ENCODE data around the gene YPEL1. TPM values are rescaled to one million over a fixed set of nuclear protein-coding genes. Genes with fewer than 3 reads are reported as not detected.

The YPEL1 gene
- total RNA-seq, 1 donor from 2014 or later = 1.7 TPM

DNA sequence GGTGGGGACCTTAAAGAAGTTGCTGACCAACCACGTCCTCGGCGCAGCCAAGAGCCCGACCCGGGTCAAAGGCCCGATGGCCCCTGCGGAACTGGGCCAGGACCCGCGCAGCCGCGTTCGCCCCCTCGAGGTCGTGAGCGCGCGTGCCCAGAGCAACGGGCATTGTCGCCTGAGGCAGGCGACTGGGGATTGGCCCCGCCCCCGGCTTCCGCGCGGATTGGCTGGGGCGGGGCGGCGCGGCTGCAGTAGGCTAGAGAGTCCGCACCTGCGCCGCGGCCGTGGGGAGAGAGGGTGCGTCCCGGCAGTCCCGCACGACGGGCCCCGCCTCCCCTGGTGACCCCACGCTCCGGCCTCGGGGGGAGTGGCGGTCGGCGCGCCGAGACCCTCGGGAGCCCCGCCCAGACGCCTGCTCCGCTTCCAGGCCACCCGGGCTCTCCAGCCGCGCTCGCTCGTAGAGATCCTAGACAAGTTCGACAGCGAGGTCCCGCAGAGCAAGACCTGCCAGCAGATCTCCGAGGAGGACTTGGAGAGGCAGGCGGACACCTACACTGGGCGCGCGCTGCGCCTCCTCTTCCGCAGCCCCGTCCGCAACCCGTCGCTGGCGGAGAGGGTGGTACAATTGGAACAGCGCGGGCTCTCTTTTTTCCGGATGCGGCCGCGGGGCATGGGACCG lies 78.1 kb downstream of the YPEL1 start:
- DNase-seq (ENCODE audit: low spot score) = peak; percentile 70

DNA sequence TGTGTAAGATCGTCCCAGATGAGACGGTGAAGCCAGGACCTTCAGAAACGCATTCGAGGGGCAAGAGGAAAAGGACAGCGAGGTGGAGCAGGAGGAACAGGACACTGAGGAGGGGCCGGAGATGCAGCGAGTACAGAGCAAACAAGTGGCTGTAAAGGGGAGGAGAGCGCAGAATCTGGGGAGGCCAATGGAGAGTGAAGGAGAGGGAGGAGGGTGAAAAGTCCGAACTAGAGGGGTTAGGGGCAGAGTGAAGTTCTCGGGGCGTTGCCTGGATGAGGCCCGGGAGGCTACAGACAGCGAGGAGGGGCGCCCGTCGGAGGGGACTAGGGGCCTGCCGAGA lies 78.6 kb downstream of the YPEL1 start:
- DNase-seq (ENCODE audit: low spot score) = no peak

DNA sequence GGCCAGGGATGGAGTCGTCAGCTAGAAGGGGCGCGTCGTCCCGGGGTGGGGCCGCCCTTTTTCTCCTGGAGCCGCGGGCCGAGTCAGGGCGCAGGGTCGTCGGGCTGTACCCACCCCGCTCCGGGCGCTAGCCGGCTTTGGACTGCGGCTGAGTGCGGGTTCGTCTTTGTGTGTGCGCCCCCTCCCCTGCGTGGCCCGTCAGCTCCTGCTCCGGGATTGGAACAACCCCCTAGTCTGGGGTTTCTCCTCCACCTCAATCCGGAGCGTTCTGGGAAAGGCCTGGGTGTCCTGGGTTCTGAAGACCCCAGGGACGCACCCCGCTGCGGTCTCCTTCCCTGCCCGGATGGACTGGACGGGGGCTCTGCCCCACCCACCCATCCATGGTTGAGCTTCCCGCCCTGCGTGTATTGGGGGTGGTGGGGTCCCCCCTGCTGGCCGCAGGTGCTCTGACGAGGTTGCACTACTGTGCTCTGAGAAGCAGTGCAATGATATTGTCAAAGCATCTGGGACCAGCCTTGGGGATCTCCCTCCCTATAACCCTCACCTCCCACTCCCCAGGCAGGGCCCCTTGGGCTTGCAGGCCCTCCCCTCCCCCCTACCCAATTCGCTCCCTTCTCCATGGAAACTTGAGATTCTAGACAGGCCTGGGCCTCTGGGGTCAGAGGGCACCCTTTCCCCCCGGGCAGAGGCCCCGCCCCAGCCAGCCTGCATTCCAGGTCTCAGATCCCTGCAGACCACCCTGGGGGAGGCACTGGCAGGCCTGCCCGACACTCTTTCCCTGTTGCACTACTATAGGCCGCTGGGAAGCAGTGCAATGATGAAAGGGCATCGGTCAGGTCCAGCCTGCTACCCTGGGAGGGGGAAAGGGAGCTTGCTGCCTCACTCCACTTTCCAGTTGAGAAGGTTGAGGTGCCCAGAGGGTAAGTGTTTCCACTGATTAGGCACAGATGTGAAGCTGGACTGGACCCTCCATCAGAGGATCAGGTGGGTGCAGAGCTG lies 82.7 kb downstream of the YPEL1 start:
- no peak for DNase-seq (ENCODE audit: low spot score)

- peak; percentile 88 for DNase-seq (ENCODE audit: low spot score)
These were observed 83.5 kb downstream of the YPEL1 start for GRCh38 chr22:21652010-21652546.

GRCh38 chr22:21651521-21652009 lies 84.0 kb downstream of the YPEL1 start:
- no peak for DNase-seq (ENCODE audit: low spot score)

GRCh38 chr22:21650823-21651520 lies 84.6 kb downstream of the YPEL1 start:
- no peak for DNase-seq (ENCODE audit: low spot score)

GRCh38 chr22:21650280-21650679 lies 85.3 kb downstream of the YPEL1 start:
- no peak for DNase-seq (ENCODE audit: low spot score)

Other genes starting within 250 kb of the YPEL1 start
- 0.29 TPM for gene RIMBP3C, start 184.3 kb downstream of the YPEL1 start, total RNA-seq
- gene UBE2L3, start 168.1 kb downstream of the YPEL1 start, total RNA-seq = 42.7 TPM
- gene YDJC, start 105.8 kb downstream of the YPEL1 start, total RNA-seq = 27.2 TPM
- 0.57 TPM for gene CCDC116, start 103.0 kb downstream of the YPEL1 start, total RNA-seq
- 28.1 TPM for gene SDF2L1, start 93.5 kb downstream of the YPEL1 start, total RNA-seq
- gene PPIL2, start 69.8 kb downstream of the YPEL1 start, total RNA-seq = 62.9 TPM
- 136 TPM for gene MAPK1, start 131.9 kb upstream of the YPEL1 start, total RNA-seq
- 39.9 TPM for gene PPM1F, start 217.1 kb upstream of the YPEL1 start, total RNA-seq
- 29.7 TPM for gene TOP3B, start 247.0 kb upstream of the YPEL1 start, total RNA-seq